ENCODE measurements around the gene ASB9. TPM values are rescaled to one million over a fixed set of nuclear protein-coding genes. Genes with fewer than 3 reads are reported as not detected.

ASB9 gene
- total and polyA plus RNA-seq, 2 of the 8 experiments (the other 6 are each of a cell fraction or from before 2014, with no cell fraction given) = 0.54 to 1.2 TPM

DNA sequence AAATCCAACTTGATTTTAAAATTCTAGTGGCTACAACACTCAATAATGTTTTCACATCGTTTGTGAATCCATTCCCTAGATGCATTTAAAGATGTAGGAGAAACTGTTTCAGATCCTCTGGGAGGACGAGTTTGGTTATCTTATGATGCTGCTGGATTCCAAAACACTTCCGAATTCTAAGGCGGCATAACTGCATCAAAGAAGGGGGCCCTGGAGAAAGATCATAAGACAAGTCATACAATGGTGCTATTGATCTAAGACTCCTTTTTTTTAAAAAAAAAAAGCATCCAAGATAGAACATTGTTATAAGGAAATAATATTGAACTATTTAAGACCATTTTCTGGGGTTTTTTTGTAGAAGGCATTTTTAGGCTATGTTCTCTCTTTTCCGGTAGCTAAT lies 25.5 kb downstream of the ASB9 start:
- H2BK12ac ChIP-seq (ENCODE audit: low read depth, low read length) = no peak overlapping the region
- H3K27me3 ChIP-seq (replicated peaks in 1 of 4; ENCODE audit: control insufficient read depth in 3 of 4, extremely low read depth in 1 of 4, insufficient read depth in 3 of 4, low read length in 3 of 4) = no peaks in the 10 kb centered on the region
- H2BK120ac ChIP-seq (replicated peaks; ENCODE audit: low read depth, low read length) = no peak overlapping the region
- WGBS, 2 experiments (ENCODE audit: extremely low coverage in 1 of 2, insufficient coverage in 1 of 2, insufficient read length in 1 of 2, insufficient replicate concordance in 2 of 2, low coverage in 1 of 2, low lambda C conversion rate in 2 of 2, missing lambda C conversion rate in 1 of 2) = 92% methylated on average over 5 of the region's 5 CpGs; no CpG with 5 or more reads in 1 of the 2 experiments
- no peak overlapping the region for H4K8ac ChIP-seq (ENCODE audit: extremely low read depth, insufficient read depth, low read length)
- H3K18ac ChIP-seq (ENCODE audit: extremely low read depth, low read length) = no peak overlapping the region
- H3K4ac ChIP-seq (replicated peaks; ENCODE audit: insufficient read length, low read depth, low read length) = no peak overlapping the region
- no peak overlapping the region for H2AK5ac ChIP-seq (ENCODE audit: low read depth, low read length)
- H3K36me3 ChIP-seq (ENCODE audit: control insufficient read depth in 2 of 4, insufficient read depth in 4 of 4, low read length in 3 of 4) = no peaks in the 10 kb centered on the region
- no peak overlapping the region for H2BK15ac ChIP-seq (ENCODE audit: low read length)
- no peaks in the 10 kb centered on the region for H3K79me1 ChIP-seq (ENCODE audit: low read depth, low read length)
- no peak overlapping the region for H2AFZ ChIP-seq (ENCODE audit: low read length)
- H3K4me3 ChIP-seq (ENCODE audit: extremely low read depth in 1 of 4, insufficient read depth in 2 of 4, low read depth in 3 of 4, low read length in 4 of 4) = no peak overlapping the region
- H3K9ac ChIP-seq (replicated peaks in 1 of 4; ENCODE audit: extremely low read depth in 1 of 4, low read depth in 3 of 4, low read length in 3 of 4) = no peak overlapping the region
- FAIRE-seq (no peak), DNase-seq (ENCODE audit: low read depth in 1 of 2, low spot score in 2 of 2) (no peak)
- no peak overlapping the region for H3K14ac ChIP-seq (ENCODE audit: insufficient read length)
- TF ChIP-seq ASH2L (IDR thresholded peaks at IDR 0.05; ENCODE audit: low read length) = no peak
- no peak for TF ChIP-seq ZNF274 (IDR thresholded peaks at IDR 0.05; ENCODE audit: borderline replicate concordance, extremely low read depth, low read length)
- no peak for TF ChIP-seq CBX8 (IDR thresholded peaks at IDR 0.05; ENCODE audit: borderline replicate concordance, low read depth, low read length)
- TF ChIP-seq SIN3A (conservative IDR thresholded peaks at IDR 0.05 in 1 of 2, IDR thresholded peaks at IDR 0.05 in 1 of 2; ENCODE audit: low read depth in 1 of 2, low read length in 2 of 2) = no peak
- no peak overlapping the region for H3K56ac ChIP-seq (replicated peaks; ENCODE audit: insufficient read length, low read depth, low read length)
- no peak overlapping the region for H3K27ac ChIP-seq (ENCODE audit: low read depth, low read length)
- no peak overlapping the region for H3K4me2 ChIP-seq (ENCODE audit: insufficient read depth in 1 of 2, low read depth in 2 of 2, low read length in 2 of 2)
- CTCF ChIA-PET (ENCODE audit: partially characterized antibody) = interaction anchor here (0.6 to 0.8 kb wide), 2 partner anchors 10 to 33 kb away, joined by 3 read pairs; no protein-coding TSS in a partner anchor
- no peaks in the 10 kb centered on the region for H3K23me2 ChIP-seq (ENCODE audit: low read depth, low read length)
- no peak overlapping the region for H3K23ac ChIP-seq (ENCODE audit: insufficient read length)
- POLR2A ChIA-PET (ENCODE audit: partially characterized antibody) = no interaction called here
- no peak overlapping the region for H4K91ac ChIP-seq (replicated peaks; ENCODE audit: insufficient read length, low read length)
- H2BK20ac ChIP-seq (ENCODE audit: low read length) = no peak overlapping the region
- H3K9me3 ChIP-seq (ENCODE audit: insufficient read depth in 2 of 2, low read depth in 1 of 2, low read length in 1 of 2) = no peaks in the 10 kb centered on the region
- no peaks in the 10 kb centered on the region for H3K4me1 ChIP-seq (replicated peaks in 1 of 4; ENCODE audit: control insufficient read depth in 3 of 4, insufficient read depth in 4 of 4, low read length in 3 of 4)
- H4K20me1 ChIP-seq (replicated peaks in 1 of 2; ENCODE audit: control insufficient read depth in 1 of 2, insufficient read depth in 2 of 2, low read length in 2 of 2) = no peaks in the 10 kb centered on the region
- H4K5ac ChIP-seq (ENCODE audit: insufficient read length, low read depth, low read length) = no peak overlapping the region
- H2BK5ac ChIP-seq (ENCODE audit: low read depth, low read length) = no peak overlapping the region
- H3K79me2 ChIP-seq (ENCODE audit: control insufficient read depth in 1 of 2, insufficient read depth in 2 of 2, low read length in 2 of 2) = no peaks in the 10 kb centered on the region
